PFSK-1 (cell line): ENCODE data around the gene SLC66A2.

Source experiments
- FOXP2 ChIP-seq: optimal IDR thresholded peaks from 2 replicates; pipeline ENCODE3; 2011; ENCODE audit warnings: borderline replicate concordance, control low read depth, inconsistent platforms; ENCODE audit not compliant: insufficient read depth; ENCODE audit errors: extremely low read length, extremely low read depth
- POLR2AphosphoS5 ChIP-seq: IDR thresholded peaks from 2 replicates; pipeline ENCODE4 v1.6.1; 2012; ENCODE audit warnings: low read depth, mild to moderate bottlenecking, control low read depth, low read length, moderate library complexity
- SIN3A ChIP-seq: IDR thresholded peaks from 2 replicates; pipeline ENCODE4 v1.6.1; 2012; ENCODE audit warnings: mild to moderate bottlenecking, low read length, moderate library complexity, borderline replicate concordance; ENCODE audit not compliant: insufficient read depth
- TAF1 ChIP-seq: IDR thresholded peaks from 2 replicates; pipeline ENCODE4 v1.6.1; 2012; ENCODE audit warnings: low read length, control low read depth, borderline replicate concordance; ENCODE audit not compliant: insufficient read depth
- TF ChIP-seq, protein P1 (sequence below), 2 experiments: IDR thresholded peaks; 2 replicates each; pipeline versions ENCODE4 v1.6.1 to v1.8.0; 2011 to 2012; ENCODE audit warnings: low read depth in 2 of 2, low read length in 2 of 2, control low read depth in 1 of 2, inconsistent platforms in 1 of 2, mild to moderate bottlenecking in 1 of 2, moderate library complexity in 1 of 2; ENCODE audit not compliant: insufficient read depth in 1 of 2

SLC66A2 gene

DNA sequence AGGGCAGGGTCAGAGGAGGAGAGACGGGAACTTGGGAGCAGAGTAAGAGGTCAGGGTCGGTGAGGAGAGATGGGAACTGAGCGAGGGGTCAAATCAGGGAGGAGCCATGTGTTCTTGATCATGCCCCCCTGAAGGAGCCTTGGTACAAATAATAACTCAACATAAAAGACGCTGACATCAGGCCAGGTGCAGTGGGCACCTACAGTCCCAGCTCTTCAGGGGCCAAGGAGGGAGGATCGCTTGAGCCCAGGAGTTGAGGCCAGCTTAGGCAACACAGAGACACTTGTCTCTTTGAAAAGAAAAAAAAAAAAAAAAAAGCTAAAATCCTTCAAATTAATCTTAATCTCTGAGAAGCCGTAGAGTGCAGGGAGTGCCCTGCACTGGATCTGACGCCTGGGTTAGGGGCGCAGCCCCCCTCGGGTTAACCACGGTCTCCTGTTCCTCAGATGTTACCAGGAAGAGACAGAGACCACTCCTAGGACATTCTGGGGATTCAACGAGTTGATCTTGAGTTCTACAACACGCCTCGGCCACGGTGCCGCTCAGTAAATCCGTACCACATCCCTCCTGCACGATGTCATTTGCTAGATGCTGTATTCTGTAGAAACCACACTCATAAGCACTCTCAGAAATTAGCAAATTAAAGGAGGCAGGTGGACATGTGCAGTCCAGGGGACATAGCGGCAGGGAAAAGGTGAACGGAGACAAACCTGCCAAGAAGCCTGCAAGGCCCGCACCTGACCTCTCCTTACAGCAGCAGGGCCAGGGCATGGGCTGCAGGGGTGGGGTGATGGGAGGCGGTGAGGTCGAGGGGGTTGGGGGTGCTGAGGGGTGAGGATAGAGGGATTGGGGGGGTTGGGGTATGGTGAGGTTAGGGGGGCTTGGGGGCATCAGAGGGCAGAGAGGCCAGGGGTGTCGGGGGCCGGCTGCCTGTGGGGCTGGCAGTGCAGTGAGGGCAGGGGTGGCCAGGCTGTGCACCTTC lies 29.2 kb downstream of the SLC66A2 start:
- TF ChIP-seq POLR2AphosphoS5 (no peak), TAF1 (no peak), FOXP2 (no peak), SIN3A (no peak)

DNA sequence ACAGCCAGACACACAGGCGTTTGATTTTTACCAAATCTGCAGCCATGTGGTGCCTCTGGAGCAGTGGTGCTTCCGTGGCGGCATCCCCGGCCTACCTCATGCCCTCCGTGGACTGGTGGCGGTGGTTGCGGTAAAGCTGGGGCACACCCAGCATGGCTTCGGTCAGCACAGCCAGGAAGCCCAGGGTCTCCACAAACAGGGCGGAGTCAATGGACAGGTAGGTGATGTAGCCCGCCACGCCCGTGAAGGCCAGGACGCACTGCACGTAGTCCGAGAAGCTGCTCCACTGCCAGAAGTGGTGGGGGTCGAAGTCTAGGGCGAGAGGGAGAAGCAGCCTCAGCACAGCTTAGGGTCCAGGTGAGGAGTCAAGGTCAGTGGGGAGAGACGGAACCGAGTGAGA lies 32.4 kb downstream of the SLC66A2 start:
- TF ChIP-seq POLR2AphosphoS5 (no peak), FOXP2 (no peak), SIN3A (no peak), TAF1 (no peak)
- TF ChIP-seq, protein P1, sequence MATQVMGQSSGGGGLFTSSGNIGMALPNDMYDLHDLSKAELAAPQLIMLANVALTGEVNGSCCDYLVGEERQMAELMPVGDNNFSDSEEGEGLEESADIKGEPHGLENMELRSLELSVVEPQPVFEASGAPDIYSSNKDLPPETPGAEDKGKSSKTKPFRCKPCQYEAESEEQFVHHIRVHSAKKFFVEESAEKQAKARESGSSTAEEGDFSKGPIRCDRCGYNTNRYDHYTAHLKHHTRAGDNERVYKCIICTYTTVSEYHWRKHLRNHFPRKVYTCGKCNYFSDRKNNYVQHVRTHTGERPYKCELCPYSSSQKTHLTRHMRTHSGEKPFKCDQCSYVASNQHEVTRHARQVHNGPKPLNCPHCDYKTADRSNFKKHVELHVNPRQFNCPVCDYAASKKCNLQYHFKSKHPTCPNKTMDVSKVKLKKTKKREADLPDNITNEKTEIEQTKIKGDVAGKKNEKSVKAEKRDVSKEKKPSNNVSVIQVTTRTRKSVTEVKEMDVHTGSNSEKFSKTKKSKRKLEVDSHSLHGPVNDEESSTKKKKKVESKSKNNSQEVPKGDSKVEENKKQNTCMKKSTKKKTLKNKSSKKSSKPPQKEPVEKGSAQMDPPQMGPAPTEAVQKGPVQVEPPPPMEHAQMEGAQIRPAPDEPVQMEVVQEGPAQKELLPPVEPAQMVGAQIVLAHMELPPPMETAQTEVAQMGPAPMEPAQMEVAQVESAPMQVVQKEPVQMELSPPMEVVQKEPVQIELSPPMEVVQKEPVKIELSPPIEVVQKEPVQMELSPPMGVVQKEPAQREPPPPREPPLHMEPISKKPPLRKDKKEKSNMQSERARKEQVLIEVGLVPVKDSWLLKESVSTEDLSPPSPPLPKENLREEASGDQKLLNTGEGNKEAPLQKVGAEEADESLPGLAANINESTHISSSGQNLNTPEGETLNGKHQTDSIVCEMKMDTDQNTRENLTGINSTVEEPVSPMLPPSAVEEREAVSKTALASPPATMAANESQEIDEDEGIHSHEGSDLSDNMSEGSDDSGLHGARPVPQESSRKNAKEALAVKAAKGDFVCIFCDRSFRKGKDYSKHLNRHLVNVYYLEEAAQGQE (IDR thresholded peaks at IDR 0.05; ENCODE audit: insufficient read depth in 1 of 2, low read depth in 2 of 2, low read length in 2 of 2), result no peak

DNA sequence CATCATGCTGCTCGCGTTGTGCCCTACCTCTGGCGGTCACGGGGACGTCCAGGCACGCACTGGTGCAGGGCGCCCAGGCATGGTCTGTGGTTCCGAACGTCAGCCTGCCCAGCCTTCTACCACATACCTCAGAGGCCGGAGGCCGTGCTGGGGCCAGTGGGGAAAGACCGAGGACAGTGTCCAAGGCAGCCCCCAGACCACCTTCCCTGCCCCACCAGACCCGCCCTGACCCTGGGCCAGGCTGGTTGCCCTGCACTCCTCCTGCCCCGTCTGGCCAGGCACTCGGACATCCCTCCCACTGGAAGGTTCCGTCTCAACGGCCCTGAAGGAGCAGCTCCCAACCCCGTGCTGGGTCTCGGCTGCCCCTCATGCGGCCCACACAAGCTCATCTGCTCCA lies 32.8 kb downstream of the SLC66A2 start:
- TF ChIP-seq POLR2AphosphoS5 (no peak), FOXP2 (no peak), TAF1 (no peak), SIN3A (no peak)
- TF ChIP-seq, protein P1 (IDR thresholded peaks at IDR 0.05; ENCODE audit: insufficient read depth in 1 of 2, low read depth in 2 of 2, low read length in 2 of 2), result no peak

DNA sequence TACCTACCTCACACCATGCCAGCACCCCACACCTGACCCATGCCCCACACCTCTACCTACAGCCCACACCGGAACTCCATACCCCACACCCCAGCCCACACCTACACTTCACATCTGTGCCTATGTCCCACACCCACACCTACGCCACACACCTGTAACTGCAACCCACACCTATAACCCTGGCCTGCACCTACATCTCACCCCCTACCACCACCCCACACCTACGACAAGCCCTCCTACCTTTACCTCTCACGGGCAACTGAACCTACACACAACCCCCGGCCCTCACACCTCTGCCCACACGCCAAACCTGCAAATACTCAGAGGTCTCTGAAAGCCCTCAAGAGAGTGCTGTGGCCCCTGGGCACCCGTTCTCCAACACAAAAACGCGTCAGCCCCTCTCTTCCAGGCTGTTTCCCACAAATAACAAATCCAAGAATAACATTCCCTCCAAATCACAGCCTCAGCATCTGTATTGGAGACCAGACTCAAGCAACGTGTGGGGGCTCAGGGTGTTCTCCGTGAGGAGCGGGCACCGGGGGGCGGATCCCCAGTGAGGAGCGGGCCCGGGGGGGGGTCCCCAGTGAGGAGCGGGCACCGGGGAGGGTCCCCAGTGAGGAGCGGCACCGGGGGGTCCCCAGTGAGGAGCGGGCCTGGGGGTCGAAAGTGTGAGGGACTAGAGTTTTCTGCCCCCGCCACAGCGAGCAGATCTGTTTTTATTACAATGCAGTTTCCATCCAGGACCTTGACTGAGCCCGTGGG lies 33.4 kb downstream of the SLC66A2 start:
- TF ChIP-seq, protein P1 (IDR thresholded peaks at IDR 0.05; ENCODE audit: insufficient read depth in 1 of 2, low read depth in 2 of 2, low read length in 2 of 2), result no peak
- no peak for TF ChIP-seq SIN3A
- TF ChIP-seq FOXP2, result no peak
- TF ChIP-seq POLR2AphosphoS5, result no peak
- no peak for TF ChIP-seq TAF1

DNA sequence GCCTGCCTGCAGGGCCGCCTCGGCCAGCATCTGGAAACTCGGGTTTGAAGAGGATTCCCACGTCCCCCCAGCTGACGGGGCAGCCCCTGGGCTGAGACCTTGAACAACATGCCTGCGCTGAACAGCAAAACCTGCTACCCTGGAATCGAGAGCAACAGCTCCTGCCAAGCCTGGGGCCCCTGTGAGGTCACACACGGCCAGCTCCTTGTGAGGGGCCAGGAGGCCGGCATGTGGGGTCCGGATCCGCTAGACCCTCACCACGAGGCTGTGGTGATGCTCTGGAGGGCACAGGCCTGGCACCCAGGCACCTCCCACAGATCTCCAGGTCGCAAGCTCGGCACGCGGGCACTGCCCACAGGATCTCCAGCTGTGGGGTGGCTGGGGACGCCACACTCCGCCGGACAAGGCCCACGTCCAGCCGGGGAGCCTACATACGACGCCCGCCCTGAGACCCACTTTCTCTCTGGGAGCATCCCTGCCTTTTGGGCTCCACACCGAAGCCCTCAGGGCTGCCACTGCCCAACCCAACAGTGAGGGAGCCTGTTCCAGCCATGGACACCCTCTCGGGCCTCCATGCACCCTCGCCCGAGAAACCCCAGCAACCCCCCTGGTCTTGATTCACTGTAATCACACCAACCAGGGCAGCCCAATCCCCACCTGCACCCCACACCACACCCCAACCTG lies 34.1 kb downstream of the SLC66A2 start:
- TF ChIP-seq POLR2AphosphoS5 (no peak), TAF1 (no peak), SIN3A (no peak), FOXP2 (no peak)
- TF ChIP-seq, protein P1 (IDR thresholded peaks at IDR 0.05; ENCODE audit: insufficient read depth in 1 of 2, low read depth in 2 of 2, low read length in 2 of 2), result no peak
